ENCODE results near the gene LRRC2.

LRRC2 gene

GRCh38 chr3:46521096-46521495 lies 45.0 kb downstream of the LRRC2 start:
- TF ChIP-seq ZFX (IDR thresholded peaks at IDR 0.05; ENCODE audit: borderline replicate concordance) (no peak), CTCF (IDR thresholded peaks at IDR 0.05) (no peak)
- H3K27ac ChIP-seq: no peak overlapping the region

GRCh38 chr3:46520531-46520930 lies 45.6 kb downstream of the LRRC2 start:
- no peak overlapping the region for H3K27ac ChIP-seq
- no peak for TF ChIP-seq ZFX (IDR thresholded peaks at IDR 0.05; ENCODE audit: borderline replicate concordance)
- no peak for TF ChIP-seq CTCF (IDR thresholded peaks at IDR 0.05)

- no peak overlapping the region for H3K27ac ChIP-seq
- TF ChIP-seq CTCF (IDR thresholded peaks at IDR 0.05): no peak
Measured at GRCh38 chr3:46519952-46520351, 46.1 kb downstream of the LRRC2 start.

- H3K27ac ChIP-seq: no peak overlapping the region
- TF ChIP-seq ZFX (IDR thresholded peaks at IDR 0.05; ENCODE audit: borderline replicate concordance) (no peak), CTCF (IDR thresholded peaks at IDR 0.05) (no peak)
Measured at GRCh38 chr3:46517784-46518181, 48.3 kb downstream of the LRRC2 start.

GRCh38 chr3:46517016-46517783 lies 48.9 kb downstream of the LRRC2 start:
- no peak overlapping the region for H3K27ac ChIP-seq
- TF ChIP-seq CTCF (IDR thresholded peaks at IDR 0.05): no peak
- no peak for TF ChIP-seq ZFX (IDR thresholded peaks at IDR 0.05; ENCODE audit: borderline replicate concordance)

GRCh38 chr3:46516521-46516920 lies 49.6 kb downstream of the LRRC2 start:
- TF ChIP-seq ZFX (IDR thresholded peaks at IDR 0.05; ENCODE audit: borderline replicate concordance): no peak
- no peak for TF ChIP-seq CTCF (IDR thresholded peaks at IDR 0.05)
- H3K27ac ChIP-seq: no peak overlapping the region

GRCh38 chr3:46512191-46512749 lies 53.8 kb downstream of the LRRC2 start:
- H3K27ac ChIP-seq: no peak overlapping the region
- TF ChIP-seq ZFX (IDR thresholded peaks at IDR 0.05; ENCODE audit: borderline replicate concordance): no peak
- TF ChIP-seq CTCF (IDR thresholded peaks at IDR 0.05): no peak
